ENCODE measurements around the gene MRPL36.

The MRPL36 gene

DNA sequence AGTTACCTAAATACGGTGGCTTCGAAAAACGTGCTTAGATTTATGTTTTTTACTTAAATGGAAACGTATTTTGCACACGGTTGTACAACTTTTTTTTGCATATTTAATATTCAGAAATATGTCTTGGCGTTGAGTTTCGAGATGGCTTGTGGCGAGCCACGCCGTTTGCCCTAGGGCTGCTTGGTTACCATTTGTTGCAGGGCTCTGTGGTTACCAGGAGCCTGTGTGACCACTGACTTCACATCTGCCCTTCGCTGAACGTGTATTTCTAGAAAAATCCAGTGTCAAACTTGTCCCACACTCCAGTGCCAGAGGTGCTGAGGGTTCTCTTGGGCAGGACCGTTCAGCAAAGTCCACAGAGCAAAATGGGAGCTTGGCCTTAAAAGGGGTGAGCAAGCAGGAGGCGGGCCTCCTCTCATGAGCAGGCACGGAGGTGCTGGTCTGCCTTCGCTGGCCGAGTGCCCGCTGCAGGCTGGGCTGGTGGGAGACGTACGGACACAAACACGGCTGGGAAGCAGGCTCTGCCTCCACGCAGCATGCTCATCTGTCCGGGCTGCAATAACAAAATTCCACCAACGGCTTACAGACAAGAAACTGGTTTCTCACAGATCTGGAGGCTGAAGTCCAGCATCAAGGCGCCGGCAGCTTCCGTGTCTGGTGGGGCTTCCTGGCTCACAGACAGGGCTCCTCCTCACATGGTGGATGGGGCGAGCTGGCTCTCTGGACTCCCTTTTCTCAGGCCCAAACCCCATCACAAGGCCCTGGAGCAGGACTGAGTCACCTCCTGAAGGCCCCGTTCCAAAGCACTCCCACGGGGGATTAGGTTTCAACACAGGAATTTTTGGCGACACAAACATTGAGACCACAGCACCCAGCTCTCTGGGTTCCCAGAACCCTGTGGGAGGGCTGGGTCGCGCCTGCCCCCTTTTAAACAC, 5.4 kb downstream of the MRPL36 start:
- Histone ChIP-seq H3K18ac (ENCODE audit: low read depth in 1 of 2, low read length in 2 of 2) (peak overlapping the region in 1 of 2 experiments; percentile 7), H2BK5ac (ENCODE audit: low read depth, low read length, poor library complexity, severe bottlenecking) (no peak overlapping the region), H2BK120ac (ENCODE audit: low read depth, low read length) (no peak overlapping the region), H3K9me3 (ENCODE audit: control insufficient read depth, low read length) (no peaks in the 10 kb centered on the region), H2BK12ac (ENCODE audit: low read length in 2 of 2) (no peak overlapping the region), H2AFZ (ENCODE audit: low read depth, low read length) (no peak overlapping the region), H3K36me3 (ENCODE audit: control insufficient read depth in 1 of 2, insufficient read depth in 2 of 2, low read depth in 1 of 2, low read length in 2 of 2) (peaks cover 30 to 32% of the 10 kb centered on the region in 2 experiments), H3K4me1 (ENCODE audit: control insufficient read depth, insufficient read depth, low read depth, low read length) (peaks cover 33% of the 10 kb centered on the region), H2AK5ac (ENCODE audit: low read length, severe bottlenecking) (no peak overlapping the region), H2BK15ac (ENCODE audit: low read depth, poor library complexity, severe bottlenecking) (peak overlapping the region; percentile 41), H3K9ac (ENCODE audit: low read length) (peak overlapping the region; percentile 10), H3K4me2 (ENCODE audit: low read length, poor library complexity, severe bottlenecking) (no peak overlapping the region), H3K79me1 (replicated peaks; ENCODE audit: low read length, poor library complexity, severe bottlenecking) (peaks cover 27% of the 10 kb centered on the region), H3K4ac (ENCODE audit: low read depth in 1 of 2, low read length in 2 of 2) (no peak overlapping the region), H4K8ac (ENCODE audit: low read length) (no peak overlapping the region), H3K27ac (ENCODE audit: low read length, poor library complexity, severe bottlenecking) (no peak overlapping the region), H3K27me3 (ENCODE audit: control insufficient read depth in 1 of 2, insufficient read depth in 1 of 2, low read length in 2 of 2) (no peaks in the 10 kb centered on the region), H3K4me3 (ENCODE audit: insufficient read depth in 1 of 2, low read depth in 1 of 2, low read length in 2 of 2) (peak overlapping the region in 1 of 2 experiments; percentile 50), H3K23ac (ENCODE audit: low read length in 2 of 2) (no peak overlapping the region), H4K91ac (ENCODE audit: low read length) (peak overlapping the region; percentile 87), H3K14ac (ENCODE audit: low read length in 2 of 2) (no peak overlapping the region)
- 89% methylated on average over 33 of the region's 33 CpGs for WGBS
- DNase-seq, result peak; percentile 59

DNA sequence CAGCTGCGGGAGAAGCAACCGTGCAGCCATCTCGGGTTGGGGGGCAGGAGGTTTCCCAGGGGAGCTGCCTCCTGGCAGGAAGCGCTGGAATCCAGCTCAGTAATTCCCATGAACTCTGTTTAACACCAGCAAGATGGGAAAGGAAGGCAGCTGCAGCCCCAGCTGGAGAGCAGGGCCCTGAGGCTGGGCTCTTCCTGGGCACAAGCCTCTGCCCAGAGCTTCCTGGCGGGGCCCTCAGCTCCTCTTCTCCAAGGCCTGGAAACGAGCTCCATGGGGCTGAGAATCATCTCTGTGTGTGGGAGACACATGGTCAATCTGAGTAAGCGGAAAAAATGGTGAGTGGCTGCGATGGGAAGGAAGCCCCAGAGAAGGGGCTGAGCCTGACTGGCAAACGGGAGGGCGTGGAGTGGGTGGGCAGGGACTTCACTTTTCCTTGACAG, 6.3 kb downstream of the MRPL36 start:
- H3K9ac ChIP-seq (ENCODE audit: low read length), result no peak overlapping the region
- H2BK5ac ChIP-seq (ENCODE audit: low read depth, low read length, poor library complexity, severe bottlenecking), result no peak overlapping the region
- H3K23ac ChIP-seq (ENCODE audit: low read length in 2 of 2), result no peak overlapping the region
- peak overlapping the region; percentile 32 for H2AFZ ChIP-seq (ENCODE audit: low read depth, low read length)
- peaks cover 28% of the 10 kb centered on the region for H3K4me1 ChIP-seq (ENCODE audit: control insufficient read depth, insufficient read depth, low read depth, low read length)
- H3K27ac ChIP-seq (ENCODE audit: low read length, poor library complexity, severe bottlenecking), result no peak overlapping the region
- H3K27me3 ChIP-seq (ENCODE audit: control insufficient read depth in 1 of 2, insufficient read depth in 1 of 2, low read length in 2 of 2), result no peaks in the 10 kb centered on the region
- H2BK120ac ChIP-seq (ENCODE audit: low read depth, low read length), result peak overlapping the region; percentile 69
- no peak overlapping the region for H3K4me2 ChIP-seq (ENCODE audit: low read length, poor library complexity, severe bottlenecking)
- H3K9me3 ChIP-seq (ENCODE audit: control insufficient read depth, low read length), result no peaks in the 10 kb centered on the region
- H3K18ac ChIP-seq (ENCODE audit: low read depth in 1 of 2, low read length in 2 of 2), result peak overlapping the region; percentile 66 to 74
- H2AK5ac ChIP-seq (ENCODE audit: low read length, severe bottlenecking), result no peak overlapping the region
- peak; percentile 7 for DNase-seq
- peak overlapping the region; percentile 18 for H4K91ac ChIP-seq (ENCODE audit: low read length)
- H4K8ac ChIP-seq (ENCODE audit: low read length), result no peak overlapping the region
- H3K4ac ChIP-seq (ENCODE audit: low read depth in 1 of 2, low read length in 2 of 2), result peak overlapping the region; percentile 24 to 86
- peaks cover 27 to 32% of the 10 kb centered on the region in 2 experiments for H3K36me3 ChIP-seq (ENCODE audit: control insufficient read depth in 1 of 2, insufficient read depth in 2 of 2, low read depth in 1 of 2, low read length in 2 of 2)
- 86% methylated on average over 10 of the region's 10 CpGs for WGBS
- H3K4me3 ChIP-seq (ENCODE audit: insufficient read depth in 1 of 2, low read depth in 1 of 2, low read length in 2 of 2), result no peak overlapping the region
- peak overlapping the region; percentile 28 to 76 for H2BK12ac ChIP-seq (ENCODE audit: low read length in 2 of 2)
- H3K79me1 ChIP-seq (replicated peaks; ENCODE audit: low read length, poor library complexity, severe bottlenecking), result peaks cover 27% of the 10 kb centered on the region
- no peak overlapping the region for H2BK15ac ChIP-seq (ENCODE audit: low read depth, poor library complexity, severe bottlenecking)
- no peak overlapping the region for H3K14ac ChIP-seq (ENCODE audit: low read length in 2 of 2)

DNA sequence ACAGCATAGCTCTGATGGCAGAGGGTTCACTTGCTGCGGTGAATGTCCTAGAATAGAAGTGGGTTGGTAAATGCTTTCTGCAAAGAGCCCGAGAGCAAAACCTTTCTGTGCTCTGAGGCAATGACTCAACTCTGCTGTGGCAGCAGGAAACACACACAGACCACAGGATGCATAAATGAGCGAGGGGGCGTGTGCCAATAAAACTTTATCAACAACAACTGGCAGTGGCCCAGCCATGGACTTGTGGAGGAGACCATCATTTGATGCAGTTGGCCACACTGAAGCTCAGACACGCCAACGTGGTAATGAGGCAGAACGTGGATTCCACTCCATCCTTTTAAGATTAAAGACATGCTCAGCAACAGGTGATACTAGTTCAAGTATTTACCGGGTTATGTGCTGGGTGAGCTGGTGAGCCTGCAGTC, 6.8 kb downstream of the MRPL36 start:
- Histone ChIP-seq H4K8ac (ENCODE audit: low read length) (peak overlapping the region; percentile 38), H3K27me3 (ENCODE audit: control insufficient read depth in 1 of 2, insufficient read depth in 1 of 2, low read length in 2 of 2) (no peaks in the 10 kb centered on the region), H2BK15ac (ENCODE audit: low read depth, poor library complexity, severe bottlenecking) (no peak overlapping the region), H2BK5ac (ENCODE audit: low read depth, low read length, poor library complexity, severe bottlenecking) (no peak overlapping the region), H4K91ac (ENCODE audit: low read length) (peak overlapping the region; percentile 18), H3K4me2 (ENCODE audit: low read length, poor library complexity, severe bottlenecking) (no peak overlapping the region), H2BK12ac (ENCODE audit: low read length in 2 of 2) (peak overlapping the region in 1 of 2 experiments; percentile 76), H3K4me3 (ENCODE audit: insufficient read depth in 1 of 2, low read depth in 1 of 2, low read length in 2 of 2) (no peak overlapping the region), H3K4me1 (ENCODE audit: control insufficient read depth, insufficient read depth, low read depth, low read length) (peaks cover 26% of the 10 kb centered on the region), H2BK120ac (ENCODE audit: low read depth, low read length) (peak overlapping the region; percentile 69), H3K9me3 (ENCODE audit: control insufficient read depth, low read length) (no peaks in the 10 kb centered on the region), H3K18ac (ENCODE audit: low read depth in 1 of 2, low read length in 2 of 2) (peak overlapping the region; percentile 66 to 74), H2AK5ac (ENCODE audit: low read length, severe bottlenecking) (no peak overlapping the region), H3K9ac (ENCODE audit: low read length) (no peak overlapping the region), H2AFZ (ENCODE audit: low read depth, low read length) (peak overlapping the region; percentile 32), H3K79me1 (replicated peaks; ENCODE audit: low read length, poor library complexity, severe bottlenecking) (peaks cover 23% of the 10 kb centered on the region), H3K14ac (ENCODE audit: low read length in 2 of 2) (no peak overlapping the region), H3K23ac (ENCODE audit: low read length in 2 of 2) (no peak overlapping the region), H3K4ac (ENCODE audit: low read depth in 1 of 2, low read length in 2 of 2) (peak overlapping the region in 1 of 2 experiments; percentile 24), H3K36me3 (ENCODE audit: control insufficient read depth in 1 of 2, insufficient read depth in 2 of 2, low read depth in 1 of 2, low read length in 2 of 2) (peaks cover 22 to 28% of the 10 kb centered on the region in 2 experiments), H3K27ac (ENCODE audit: low read length, poor library complexity, severe bottlenecking) (no peak overlapping the region)
- 41% methylated on average over 7 of the region's 8 CpGs for WGBS
- DNase-seq, result peak; percentile 89

DNA sequence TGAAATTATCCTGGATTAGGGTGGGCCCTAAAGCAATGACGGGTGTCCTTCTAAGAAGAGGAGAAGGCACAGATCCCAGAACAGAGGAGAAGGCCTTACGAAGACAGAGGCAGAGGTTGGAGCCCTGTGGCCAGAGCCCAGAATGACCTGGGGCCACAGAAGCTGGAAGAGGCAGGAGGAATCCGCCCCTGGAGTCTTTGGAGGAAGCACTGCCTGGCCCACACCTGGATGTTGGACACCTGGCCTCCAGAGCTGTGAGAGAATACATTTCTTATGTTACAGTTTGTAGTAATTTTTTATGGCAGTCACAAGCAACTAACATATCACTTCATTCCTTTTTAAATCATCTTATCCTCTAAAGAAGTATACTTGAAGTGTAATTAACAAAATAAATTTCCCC, 8.5 kb downstream of the MRPL36 start:
- Histone ChIP-seq H3K14ac (ENCODE audit: low read length in 2 of 2) (no peak overlapping the region), H3K79me1 (replicated peaks; ENCODE audit: low read length, poor library complexity, severe bottlenecking) (peaks cover 8% of the 10 kb centered on the region), H2BK12ac (ENCODE audit: low read length in 2 of 2) (peak overlapping the region in 1 of 2 experiments; percentile 68), H3K27me3 (ENCODE audit: control insufficient read depth in 1 of 2, insufficient read depth in 1 of 2, low read length in 2 of 2) (no peaks in the 10 kb centered on the region), H2AK5ac (ENCODE audit: low read length, severe bottlenecking) (no peak overlapping the region), H3K9me3 (ENCODE audit: control insufficient read depth, low read length) (no peaks in the 10 kb centered on the region), H2BK120ac (ENCODE audit: low read depth, low read length) (no peak overlapping the region), H3K18ac (ENCODE audit: low read depth in 1 of 2, low read length in 2 of 2) (peak overlapping the region; percentile 49 to 84), H2AFZ (ENCODE audit: low read depth, low read length) (no peak overlapping the region), H3K27ac (ENCODE audit: low read length, poor library complexity, severe bottlenecking) (no peak overlapping the region), H3K9ac (ENCODE audit: low read length) (no peak overlapping the region), H3K4ac (ENCODE audit: low read depth in 1 of 2, low read length in 2 of 2) (peak overlapping the region in 1 of 2 experiments; percentile 68), H2BK15ac (ENCODE audit: low read depth, poor library complexity, severe bottlenecking) (peak overlapping the region; percentile 26), H3K4me1 (ENCODE audit: control insufficient read depth, insufficient read depth, low read depth, low read length) (peaks cover 18% of the 10 kb centered on the region), H3K23ac (ENCODE audit: low read length in 2 of 2) (peak overlapping the region in 1 of 2 experiments; percentile 61), H3K36me3 (ENCODE audit: control insufficient read depth in 1 of 2, insufficient read depth in 2 of 2, low read depth in 1 of 2, low read length in 2 of 2) (peaks cover 6 to 11% of the 10 kb centered on the region in 2 experiments), H3K4me3 (ENCODE audit: insufficient read depth in 1 of 2, low read depth in 1 of 2, low read length in 2 of 2) (no peak overlapping the region), H4K8ac (ENCODE audit: low read length) (peak overlapping the region; percentile 79), H3K4me2 (ENCODE audit: low read length, poor library complexity, severe bottlenecking) (no peak overlapping the region), H2BK5ac (ENCODE audit: low read depth, low read length, poor library complexity, severe bottlenecking) (no peak overlapping the region), H4K91ac (ENCODE audit: low read length) (peak overlapping the region; percentile 64)
- WGBS, result 90% methylated on average over 3 of the region's 3 CpGs
- DNase-seq, result no peak

Measured in mesenchymal stem cell (in vitro differentiated cells and primary cell).